ENCODE measurements around the gene TMEM229A.
"Not testable (repeated sequence)": the region's sequence is repeated elsewhere in the genome, so short reads cannot be mapped to it uniquely, and the experiment has no call there.

Gene TMEM229A

GRCh38 chr7:124051681-124052377 lies 19.0 kb upstream of the TMEM229A start:
- TF ChIP-seq, protein P1, sequence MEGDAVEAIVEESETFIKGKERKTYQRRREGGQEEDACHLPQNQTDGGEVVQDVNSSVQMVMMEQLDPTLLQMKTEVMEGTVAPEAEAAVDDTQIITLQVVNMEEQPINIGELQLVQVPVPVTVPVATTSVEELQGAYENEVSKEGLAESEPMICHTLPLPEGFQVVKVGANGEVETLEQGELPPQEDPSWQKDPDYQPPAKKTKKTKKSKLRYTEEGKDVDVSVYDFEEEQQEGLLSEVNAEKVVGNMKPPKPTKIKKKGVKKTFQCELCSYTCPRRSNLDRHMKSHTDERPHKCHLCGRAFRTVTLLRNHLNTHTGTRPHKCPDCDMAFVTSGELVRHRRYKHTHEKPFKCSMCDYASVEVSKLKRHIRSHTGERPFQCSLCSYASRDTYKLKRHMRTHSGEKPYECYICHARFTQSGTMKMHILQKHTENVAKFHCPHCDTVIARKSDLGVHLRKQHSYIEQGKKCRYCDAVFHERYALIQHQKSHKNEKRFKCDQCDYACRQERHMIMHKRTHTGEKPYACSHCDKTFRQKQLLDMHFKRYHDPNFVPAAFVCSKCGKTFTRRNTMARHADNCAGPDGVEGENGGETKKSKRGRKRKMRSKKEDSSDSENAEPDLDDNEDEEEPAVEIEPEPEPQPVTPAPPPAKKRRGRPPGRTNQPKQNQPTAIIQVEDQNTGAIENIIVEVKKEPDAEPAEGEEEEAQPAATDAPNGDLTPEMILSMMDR (IDR thresholded peaks at IDR 0.05; ENCODE audit: insufficient read depth, low read depth, low read length, missing control alignments): no peak
- H3K4me3 ChIP-seq (ENCODE audit: low read depth, low read length): no peak overlapping the region
- DNase-seq (ENCODE audit: low read depth): no peak

DNA sequence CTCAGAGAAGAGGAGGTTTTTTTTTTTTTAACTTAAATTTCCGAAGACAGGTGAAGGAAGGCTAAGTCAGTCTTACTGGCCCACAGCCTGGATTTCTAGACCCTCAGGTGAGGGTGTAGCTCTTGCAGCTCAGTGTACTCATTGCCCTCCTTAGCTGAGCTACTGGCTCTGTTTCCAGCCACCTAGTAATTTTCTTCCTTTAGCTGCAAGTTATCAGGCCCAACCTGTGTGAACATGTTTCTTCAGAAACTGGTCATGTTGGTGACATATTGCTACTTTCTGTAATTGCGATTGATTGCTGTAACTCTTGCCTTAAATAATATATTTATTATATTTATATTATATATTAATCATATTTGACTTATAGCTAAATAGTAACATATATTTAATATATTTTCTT lies 10.0 kb upstream of the TMEM229A start:
- no peak for DNase-seq (ENCODE audit: low read depth)
- TF ChIP-seq, protein P1 (IDR thresholded peaks at IDR 0.05; ENCODE audit: insufficient read depth, low read depth, low read length, missing control alignments): no peak
- no peak overlapping the region for H3K4me3 ChIP-seq (ENCODE audit: low read depth, low read length)

GRCh38 chr7:124041439-124041838 lies 8.6 kb upstream of the TMEM229A start:
- H3K4me3 ChIP-seq (ENCODE audit: low read depth, low read length): no peak overlapping the region
- DNase-seq (ENCODE audit: low read depth): no peak
- TF ChIP-seq, protein P1 (IDR thresholded peaks at IDR 0.05; ENCODE audit: insufficient read depth, low read depth, low read length, missing control alignments): no peak

- DNase-seq (ENCODE audit: low read depth); H3K4me3 ChIP-seq (ENCODE audit: low read depth, low read length): not testable (repeated sequence)
Measured at GRCh38 chr7:124037902-124038301, 5.0 kb upstream of the TMEM229A start.

DNA sequence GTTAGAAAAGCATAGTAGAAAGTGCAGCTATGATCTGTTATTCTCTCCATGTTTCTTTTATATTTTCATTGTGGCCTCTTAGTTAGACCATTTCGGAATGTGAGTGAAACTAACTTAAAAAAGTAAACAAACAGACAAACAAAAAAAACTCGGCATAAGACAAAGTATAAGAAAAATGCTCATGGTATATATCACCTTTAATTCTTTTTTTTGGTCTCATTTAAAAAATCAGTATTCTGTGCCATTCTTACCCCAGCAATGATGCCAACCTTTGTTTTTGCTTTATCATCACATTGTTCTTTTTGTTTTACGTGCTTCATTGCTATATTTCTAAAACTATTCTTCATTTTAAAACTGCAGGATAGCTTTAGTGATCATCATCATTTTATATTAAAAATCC lies 2.8 kb upstream of the TMEM229A start:
- no peak for DNase-seq (ENCODE audit: low read depth)
- H3K4me3 ChIP-seq (ENCODE audit: low read depth, low read length): no peak overlapping the region
- TF ChIP-seq, protein P1 (IDR thresholded peaks at IDR 0.05; ENCODE audit: insufficient read depth, low read depth, low read length, missing control alignments): no peak

GRCh38 chr7:124034754-124035100 lies 1.9 kb upstream of the TMEM229A start:
- TF ChIP-seq, protein P1 (IDR thresholded peaks at IDR 0.05; ENCODE audit: insufficient read depth, low read depth, low read length, missing control alignments): no peak

DNA sequence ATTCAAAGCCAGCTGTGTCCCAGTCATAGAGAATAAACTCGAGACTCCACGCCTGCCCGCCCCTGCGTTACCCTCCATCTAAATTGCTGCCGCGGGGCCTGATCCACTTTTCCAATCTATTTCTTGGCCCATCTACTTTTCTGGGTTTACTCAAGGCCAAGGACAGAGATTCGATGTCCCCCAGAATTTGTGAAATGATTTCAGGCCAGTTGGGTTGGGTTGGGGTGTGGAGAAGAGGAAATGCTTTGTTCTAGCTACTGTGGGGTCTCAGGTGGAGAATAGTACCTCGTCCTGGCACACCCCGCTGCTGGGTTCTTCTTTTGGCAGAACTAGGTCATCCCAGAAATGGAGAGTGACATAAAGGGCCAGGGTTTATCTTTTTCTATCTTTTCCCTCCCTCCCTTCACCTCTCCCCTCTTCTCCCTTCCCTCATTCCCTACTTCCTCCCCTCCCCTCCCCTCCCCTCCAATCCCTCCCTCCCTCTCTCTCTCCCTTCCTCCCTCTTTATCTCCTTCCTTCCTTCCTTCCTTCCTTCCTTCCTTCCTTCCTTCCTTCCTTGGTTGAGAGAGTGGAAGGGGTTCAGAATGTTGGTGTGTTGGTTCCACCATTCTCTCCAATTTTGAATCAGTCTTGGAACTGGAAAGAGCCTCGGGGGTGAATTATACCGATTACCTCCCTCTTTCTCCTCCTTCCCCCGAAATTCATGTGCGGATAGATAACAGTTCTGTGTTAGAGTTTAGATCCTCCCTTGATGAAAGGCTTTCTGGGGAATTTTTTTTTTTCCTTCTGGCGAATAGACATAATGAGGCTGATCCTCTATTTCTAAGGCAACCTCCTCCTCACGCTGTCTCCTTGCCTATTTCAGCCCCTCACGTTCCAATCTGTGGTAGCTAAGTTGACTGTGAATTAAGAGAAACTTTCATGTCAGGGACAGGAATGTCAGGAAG lies 1.2 kb upstream of the TMEM229A start:
- no peak overlapping the region for H3K4me3 ChIP-seq (ENCODE audit: low read depth, low read length)

More at GRCh38 chr7:124034754-124035100, 1.9 kb upstream of the TMEM229A start:
- no peak overlapping the region for H3K4me3 ChIP-seq (ENCODE audit: low read depth, low read length)
- no peak for DNase-seq (ENCODE audit: low read depth)

More for the DNA sequence above, 1.2 kb upstream of the TMEM229A start:
- DNase-seq (ENCODE audit: low read depth): no peak
- TF ChIP-seq, protein P1 (IDR thresholded peaks at IDR 0.05; ENCODE audit: insufficient read depth, low read depth, low read length, missing control alignments): no peak

All from GM12865 (cell line).